HepG2 (cell line): ENCODE results near the gene DTYMK. TPM values are rescaled to one million over a fixed set of nuclear protein-coding genes. Genes with fewer than 3 reads are reported as not detected.

Source experiments
- BHLHE40 ChIP-seq: IDR thresholded peaks from 2 replicates; pipeline ENCODE4 v1.6.1; 2011; ENCODE audit warnings: low read length, improper control_type of control experiment
- DPF2 ChIP-seq: sonication (generic); formaldehyde crosslinking; IDR thresholded peaks from 2 replicates; pipeline ENCODE4 v1.4.0; 2020; ENCODE audit warnings: mild to moderate bottlenecking, low read depth, missing genetic modification reagents, borderline replicate concordance
- ETV5 ChIP-seq: IDR thresholded peaks from 2 replicates; pipeline ENCODE4 v1.6.1; 2018; ENCODE audit warnings: missing biosample characterization, missing genetic modification reagents, inconsistent platforms, borderline replicate concordance
- GATAD2A ChIP-seq: IDR thresholded peaks from 2 replicates; pipeline ENCODE4 v1.6.1; 2016
- GPN1 ChIP-seq: sonication (generic); formaldehyde crosslinking; IDR thresholded peaks from 2 replicates; pipeline ENCODE4 v1.5.1; 2020; ENCODE audit warnings: missing genetic modification reagents, borderline replicate concordance
- IRF2 ChIP-seq: IDR thresholded peaks from 2 replicates; pipeline ENCODE4 v1.6.1; 2018; ENCODE audit warnings: missing genetic modification reagents, missing compliant biosample characterization
- SOX5 ChIP-seq: IDR thresholded peaks from 2 replicates; pipeline ENCODE4 v1.6.1; 2016; ENCODE audit warnings: borderline replicate concordance
- SOX6 ChIP-seq, 2 experiments: fragments of 450-650 bp in 1 of 2; sonication (generic) in 1 of 2; formaldehyde crosslinking in 1 of 2; IDR thresholded peaks; 2 replicates each; pipeline versions ENCODE4 v1.4.0 to v1.6.1; 2017 to 2020; ENCODE audit warnings: antibody characterized with exemption in 1 of 2, mild to moderate bottlenecking in 1 of 2, missing genetic modification reagents in 1 of 2
- TEAD2 ChIP-seq: sonication (generic); formaldehyde crosslinking; IDR thresholded peaks from 2 replicates; pipeline ENCODE4 v1.9.0; 2021; ENCODE audit warnings: missing genetic modification reagents
- ZBTB20 ChIP-seq: sonication (generic); formaldehyde crosslinking; IDR thresholded peaks from 2 replicates; pipeline ENCODE4 v1.8.1; 2023; ENCODE audit warnings: missing genetic modification reagents, low read depth, mild to moderate bottlenecking, borderline replicate concordance
- ZFP36 ChIP-seq: fragments of 150-350 bp; IDR thresholded peaks from 2 replicates; pipeline ENCODE4 v1.6.1; 2018; ENCODE audit warnings: borderline replicate concordance, low read length, low read depth; ENCODE audit not compliant: partially characterized antibody
- ZFYVE20 ChIP-seq: sonication (generic); formaldehyde crosslinking; IDR thresholded peaks from 2 replicates; pipeline ENCODE4 v1.8.0; 2023; ENCODE audit warnings: low read depth, mild to moderate bottlenecking, moderate library complexity, missing genetic modification reagents, borderline replicate concordance
- ZNF44 ChIP-seq: sonication (generic); formaldehyde crosslinking; IDR thresholded peaks from 2 replicates; pipeline ENCODE4 v1.5.1; 2020; ENCODE audit warnings: mild to moderate bottlenecking, missing genetic modification reagents
- ZNF496 ChIP-seq: sonication (generic); formaldehyde crosslinking; IDR thresholded peaks from 2 replicates; pipeline ENCODE4 v1.8.1; 2023; ENCODE audit warnings: mild to moderate bottlenecking, moderate library complexity, missing genetic modification reagents; ENCODE audit not compliant: insufficient replicate concordance
- ZNF558 ChIP-seq: sonication (generic); formaldehyde crosslinking; IDR thresholded peaks from 2 replicates; pipeline ENCODE4 v1.9.0; 2022; ENCODE audit warnings: mild to moderate bottlenecking, missing genetic modification reagents, borderline replicate concordance
- ZNF564 ChIP-seq: sonication (generic); formaldehyde crosslinking; IDR thresholded peaks from 2 replicates; pipeline ENCODE4 v1.8.1; 2023; ENCODE audit warnings: mild to moderate bottlenecking, missing genetic modification reagents
- ZNF598 ChIP-seq: sonication (generic); formaldehyde crosslinking; IDR thresholded peaks from 2 replicates; pipeline ENCODE4 v1.5.1; 2020; ENCODE audit warnings: mild to moderate bottlenecking, missing genetic modification reagents, borderline replicate concordance
- ZNF629 ChIP-seq: sonication (generic); formaldehyde crosslinking; conservative IDR thresholded peaks from 2 replicates; pipeline ENCODE4 v1.5.0; 2020; ENCODE audit warnings: missing genetic modification reagents
- polyA plus RNA-seq, 8 experiments: library from polyadenylated mRNA; depleted of rRNA in 3 of 8; stranded (reverse) in 7 of 8; unstranded in 1 of 8; fragments of >200 nt; fragmentation: Illumina TruSeq in 4 of 8; extraction: Trizol in 4 of 8; gene quantifications; 2 replicates each; pipeline versions ENCODE4 v1.2.1 to v1.2.3, GENCODE V29; 2011 to 2016; ENCODE audit warnings: low read depth in 4 of 8, missing spikeins in 1 of 8, mixed read lengths in 1 of 8; ENCODE audit not compliant: insufficient read depth in 1 of 8
- total RNA-seq, 5 experiments: library from RNA; depleted of rRNA; stranded (reverse); fragments of >200 nt; fragmentation: Illumina TruSeq; extraction: Trizol; gene quantifications; 2 replicates each; pipeline ENCODE4 v1.2.3, GENCODE V29; 2016; ENCODE audit warnings: low read depth in 1 of 5
- TF ChIP-seq, protein P1 (sequence below): sonication (generic); formaldehyde crosslinking; IDR thresholded peaks from 2 replicates; pipeline ENCODE4 v1.9.0; 2021; ENCODE audit warnings: mild to moderate bottlenecking, missing genetic modification reagents
- TF ChIP-seq, protein P2 (sequence below): IDR thresholded peaks from 2 replicates; pipeline ENCODE4 v1.6.1; 2016; ENCODE audit warnings: control low read depth
- TF ChIP-seq, protein P3 (sequence below): IDR thresholded peaks from 2 replicates; pipeline ENCODE4 v1.6.1; 2016; ENCODE audit warnings: mild to moderate bottlenecking, missing biosample characterization, missing genetic modification reagents

Gene DTYMK
- total and polyA plus RNA-seq, 2 of the 13 experiments (the other 11 are each of a cell fraction or from before 2014, with no cell fraction given), result 57.5 to 134 TPM

DNA sequence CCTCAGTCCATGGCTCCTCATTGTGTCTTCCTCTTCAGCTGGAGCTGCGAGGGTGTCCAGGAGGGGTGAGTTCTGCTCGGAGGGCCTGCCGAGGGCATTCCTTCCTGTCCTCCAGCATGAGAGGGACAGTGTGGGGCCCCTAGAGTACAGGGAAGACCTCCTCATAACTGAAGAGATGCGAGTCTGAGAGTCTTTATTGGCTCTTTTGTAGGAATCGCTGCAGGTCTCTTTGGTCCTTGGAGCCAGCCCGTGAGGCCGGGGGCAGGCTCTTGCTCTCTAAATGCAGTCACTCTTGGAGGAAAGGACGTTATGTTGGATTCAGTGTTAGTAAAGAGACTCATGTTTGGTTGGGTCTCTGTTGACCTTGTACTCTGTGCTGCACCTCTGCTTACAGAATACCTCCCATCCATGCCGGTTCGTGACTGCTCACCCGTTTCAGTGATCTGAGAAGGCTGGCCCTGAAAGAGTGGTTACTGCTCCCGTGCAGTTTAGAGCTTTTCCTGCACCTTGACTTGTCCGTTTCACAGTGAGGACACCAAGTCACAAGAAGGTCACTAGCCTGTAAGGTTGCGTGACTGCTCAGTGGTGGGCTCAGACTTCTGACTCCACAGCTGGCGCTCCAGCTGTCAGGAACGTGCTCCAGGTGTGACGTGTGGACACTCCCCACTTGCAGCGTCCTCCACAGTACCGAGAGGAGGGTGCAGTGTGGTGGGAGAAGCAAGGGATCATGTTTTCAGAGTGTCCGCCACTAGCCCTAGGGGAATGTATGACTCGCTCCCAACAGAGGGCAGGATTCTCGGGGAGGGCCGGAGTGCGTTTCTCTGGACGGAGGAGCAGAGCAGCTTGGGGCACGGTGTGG lies 41.3 kb downstream of the DTYMK start (continued):
- TF ChIP-seq, protein P1, sequence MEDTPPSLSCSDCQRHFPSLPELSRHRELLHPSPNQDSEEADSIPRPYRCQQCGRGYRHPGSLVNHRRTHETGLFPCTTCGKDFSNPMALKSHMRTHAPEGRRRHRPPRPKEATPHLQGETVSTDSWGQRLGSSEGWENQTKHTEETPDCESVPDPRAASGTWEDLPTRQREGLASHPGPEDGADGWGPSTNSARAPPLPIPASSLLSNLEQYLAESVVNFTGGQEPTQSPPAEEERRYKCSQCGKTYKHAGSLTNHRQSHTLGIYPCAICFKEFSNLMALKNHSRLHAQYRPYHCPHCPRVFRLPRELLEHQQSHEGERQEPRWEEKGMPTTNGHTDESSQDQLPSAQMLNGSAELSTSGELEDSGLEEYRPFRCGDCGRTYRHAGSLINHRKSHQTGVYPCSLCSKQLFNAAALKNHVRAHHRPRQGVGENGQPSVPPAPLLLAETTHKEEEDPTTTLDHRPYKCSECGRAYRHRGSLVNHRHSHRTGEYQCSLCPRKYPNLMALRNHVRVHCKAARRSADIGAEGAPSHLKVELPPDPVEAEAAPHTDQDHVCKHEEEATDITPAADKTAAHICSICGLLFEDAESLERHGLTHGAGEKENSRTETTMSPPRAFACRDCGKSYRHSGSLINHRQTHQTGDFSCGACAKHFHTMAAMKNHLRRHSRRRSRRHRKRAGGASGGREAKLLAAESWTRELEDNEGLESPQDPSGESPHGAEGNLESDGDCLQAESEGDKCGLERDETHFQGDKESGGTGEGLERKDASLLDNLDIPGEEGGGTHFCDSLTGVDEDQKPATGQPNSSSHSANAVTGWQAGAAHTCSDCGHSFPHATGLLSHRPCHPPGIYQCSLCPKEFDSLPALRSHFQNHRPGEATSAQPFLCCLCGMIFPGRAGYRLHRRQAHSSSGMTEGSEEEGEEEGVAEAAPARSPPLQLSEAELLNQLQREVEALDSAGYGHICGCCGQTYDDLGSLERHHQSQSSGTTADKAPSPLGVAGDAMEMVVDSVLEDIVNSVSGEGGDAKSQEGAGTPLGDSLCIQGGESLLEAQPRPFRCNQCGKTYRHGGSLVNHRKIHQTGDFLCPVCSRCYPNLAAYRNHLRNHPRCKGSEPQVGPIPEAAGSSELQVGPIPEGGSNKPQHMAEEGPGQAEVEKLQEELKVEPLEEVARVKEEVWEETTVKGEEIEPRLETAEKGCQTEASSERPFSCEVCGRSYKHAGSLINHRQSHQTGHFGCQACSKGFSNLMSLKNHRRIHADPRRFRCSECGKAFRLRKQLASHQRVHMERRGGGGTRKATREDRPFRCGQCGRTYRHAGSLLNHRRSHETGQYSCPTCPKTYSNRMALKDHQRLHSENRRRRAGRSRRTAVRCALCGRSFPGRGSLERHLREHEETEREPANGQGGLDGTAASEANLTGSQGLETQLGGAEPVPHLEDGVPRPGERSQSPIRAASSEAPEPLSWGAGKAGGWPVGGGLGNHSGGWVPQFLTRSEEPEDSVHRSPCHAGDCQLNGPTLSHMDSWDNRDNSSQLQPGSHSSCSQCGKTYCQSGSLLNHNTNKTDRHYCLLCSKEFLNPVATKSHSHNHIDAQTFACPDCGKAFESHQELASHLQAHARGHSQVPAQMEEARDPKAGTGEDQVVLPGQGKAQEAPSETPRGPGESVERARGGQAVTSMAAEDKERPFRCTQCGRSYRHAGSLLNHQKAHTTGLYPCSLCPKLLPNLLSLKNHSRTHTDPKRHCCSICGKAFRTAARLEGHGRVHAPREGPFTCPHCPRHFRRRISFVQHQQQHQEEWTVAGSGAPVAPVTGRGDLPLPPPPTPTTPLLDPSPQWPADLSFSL, result peak; percentile 66; the same call in 1 of the 2 replicates
- TF ChIP-seq, protein P2, sequence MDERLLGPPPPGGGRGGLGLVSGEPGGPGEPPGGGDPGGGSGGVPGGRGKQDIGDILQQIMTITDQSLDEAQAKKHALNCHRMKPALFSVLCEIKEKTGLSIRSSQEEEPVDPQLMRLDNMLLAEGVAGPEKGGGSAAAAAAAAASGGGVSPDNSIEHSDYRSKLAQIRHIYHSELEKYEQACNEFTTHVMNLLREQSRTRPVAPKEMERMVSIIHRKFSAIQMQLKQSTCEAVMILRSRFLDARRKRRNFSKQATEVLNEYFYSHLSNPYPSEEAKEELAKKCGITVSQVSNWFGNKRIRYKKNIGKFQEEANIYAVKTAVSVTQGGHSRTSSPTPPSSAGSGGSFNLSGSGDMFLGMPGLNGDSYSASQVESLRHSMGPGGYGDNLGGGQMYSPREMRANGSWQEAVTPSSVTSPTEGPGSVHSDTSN (CRISPR knock-in tag), result 0 out of 2 replicates have a peak, but pooled peaks have one; percentile 9
- peak; percentile 68 for TF ChIP-seq IRF2 (CRISPR knock-in tag)
- no peak; the same call in 1 of the 2 replicates for TF ChIP-seq ZNF564
- TF ChIP-seq GATAD2A (CRISPR knock-in tag), result peak; percentile 86
- TF ChIP-seq ZNF496, result no peak
- no peak for TF ChIP-seq TEAD2 (CRISPR knock-in tag)
- TF ChIP-seq ZNF44 (CRISPR knock-in tag), result peak; percentile 88; the same call in 1 of the 2 replicates
- TF ChIP-seq DPF2 (CRISPR knock-in tag), result peak; percentile 69
- no peak for TF ChIP-seq ZFYVE20
- TF ChIP-seq, protein P3, sequence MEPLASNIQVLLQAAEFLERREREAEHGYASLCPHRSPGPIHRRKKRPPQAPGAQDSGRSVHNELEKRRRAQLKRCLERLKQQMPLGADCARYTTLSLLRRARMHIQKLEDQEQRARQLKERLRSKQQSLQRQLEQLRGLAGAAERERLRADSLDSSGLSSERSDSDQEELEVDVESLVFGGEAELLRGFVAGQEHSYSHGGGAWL (CRISPR knock-in tag), result peak; percentile 39; the same call in 1 of the 2 replicates
- no peak for TF ChIP-seq GPN1 (CRISPR knock-in tag)
- peak; percentile 59 for TF ChIP-seq SOX5 (CRISPR knock-in tag)
- TF ChIP-seq SOX6 (IDR thresholded peaks at IDR 0.05), result no peak
- TF ChIP-seq SOX6 (CRISPR knock-in tag; IDR thresholded peaks at IDR 0.05), result peak; percentile 61
- peak; percentile 58 for TF ChIP-seq ZNF629
- TF ChIP-seq ZBTB20 (CRISPR knock-in tag), result peak; percentile 87; the same call in 1 of the 2 replicates
- TF ChIP-seq ZNF558, result no peak
- peak; percentile 41; the same call in 1 of the 2 replicates for TF ChIP-seq ETV5
- TF ChIP-seq ZNF598 (CRISPR knock-in tag), result peak; percentile 65; the same call in 1 of the 2 replicates
- TF ChIP-seq ZFP36, result no peak
- TF ChIP-seq BHLHE40, result peak; percentile 78
